ENCODE results near the gene ANKH. TPM values are rescaled to one million over a fixed set of nuclear protein-coding genes. Genes with fewer than 3 reads are reported as not detected.

The ANKH gene
- total and polyA plus RNA-seq, 2 of the 13 experiments (the other 11 are each of a cell fraction or from before 2014, with no cell fraction given), result 25.0 to 36.0 TPM

- TF ChIP-seq AHDC1 (CRISPR knock-in tag; IDR thresholded peaks at IDR 0.05; ENCODE audit: borderline replicate concordance) (peak; percentile 13; the same call in 1 of the 2 replicates), FOSL2 (CRISPR knock-in tag; IDR thresholded peaks at IDR 0.05) (peak; percentile 94), HOXA7 (CRISPR knock-in tag; IDR thresholded peaks at IDR 0.05) (no peak), U2AF1 (optimal IDR thresholded peaks at IDR 0.05; ENCODE audit: low read depth, low read length) (no peak), PAX8 (CRISPR knock-in tag; IDR thresholded peaks at IDR 0.05; ENCODE audit: borderline replicate concordance) (no peak), PAXIP1 (CRISPR knock-in tag; conservative IDR thresholded peaks at IDR 0.05) (0 out of 2 replicates have a peak, but pooled peaks have one; percentile 15), ELF3 (CRISPR knock-in tag; IDR thresholded peaks at IDR 0.05) (peak; percentile 30; the same call in 1 of the 2 replicates), TEAD3 (CRISPR knock-in tag; optimal IDR thresholded peaks at IDR 0.05; ENCODE audit: borderline replicate concordance) (peak; percentile 18), RARA (CRISPR knock-in tag; IDR thresholded peaks at IDR 0.05) (peak; percentile 62), NFIC (IDR thresholded peaks at IDR 0.05; ENCODE audit: low read length) (no peak), REPIN1 (CRISPR knock-in tag; IDR thresholded peaks at IDR 0.05; ENCODE audit: borderline replicate concordance, low read depth) (no peak), ZNF367 (CRISPR knock-in tag; IDR thresholded peaks at IDR 0.05; ENCODE audit: borderline replicate concordance) (no peak), ZNF639 (CRISPR knock-in tag; conservative IDR thresholded peaks at IDR 0.05) (no peak), ZNF362 (CRISPR knock-in tag; IDR thresholded peaks at IDR 0.05; ENCODE audit: borderline replicate concordance) (no peak), ZNF225 (CRISPR knock-in tag; IDR thresholded peaks at IDR 0.05) (no peak), ESRRA (CRISPR knock-in tag; IDR thresholded peaks at IDR 0.05; ENCODE audit: low read depth) (no peak), ZMYM2 (CRISPR knock-in tag; IDR thresholded peaks at IDR 0.05) (peak; percentile 42; the same call in 1 of the 2 replicates), ETV5 (CRISPR knock-in tag; IDR thresholded peaks at IDR 0.05; ENCODE audit: borderline replicate concordance) (peak; percentile 90; the same call in 1 of the 2 replicates)
These were observed 62.0 kb downstream of the ANKH start (continued) for GRCh38 chr5:14809369-14810155.
